Activated naive CD8-positive, alpha-beta T cell treated with anti-CD3 and anti-CD28 coated beads for 36 hours (primary cell): ENCODE results near the gene SEC24B. TPM values are rescaled to one million over a fixed set of nuclear protein-coding genes. Genes with fewer than 3 reads are reported as not detected.
A peak's percentile ranks its signal among the peaks of the same experiment; 100 is the strongest.
"Not testable (repeated sequence)": the region's sequence is repeated elsewhere in the genome, so short reads cannot be mapped to it uniquely, and the experiment has no call there.

ENCODE experiments used
- DNase-seq: peaks from one replicate; pipeline ENCODE4 v3.0.0; 2021
- H3K27ac Mint-ChIP-seq: one replicate; pipeline ENCODE4 v1.8.0; 2022; ENCODE audit warnings: mild to moderate bottlenecking, moderate library complexity, mixed read lengths
- H3K27me3 Mint-ChIP-seq: one replicate; pipeline ENCODE4 v1.8.0; 2022; ENCODE audit warnings: mild to moderate bottlenecking, mixed read lengths
- H3K36me3 Mint-ChIP-seq: one replicate; pipeline ENCODE4 v1.8.0; 2021; ENCODE audit warnings: mild to moderate bottlenecking, mixed read lengths
- H3K4me1 Mint-ChIP-seq: one replicate; pipeline ENCODE4 v1.8.0; 2021; ENCODE audit warnings: mixed read lengths
- H3K4me3 Mint-ChIP-seq: one replicate; pipeline ENCODE4 v1.8.0; 2022; ENCODE audit warnings: mild to moderate bottlenecking, moderate library complexity, mixed read lengths
- H3K9me3 Mint-ChIP-seq: one replicate; pipeline ENCODE4 v1.8.0; 2022; ENCODE audit warnings: mixed read lengths
- total RNA-seq, 2 experiments: library from RNA; stranded (reverse); gene quantifications; one replicate each; pipeline ENCODE4 v1.2.3, GENCODE V29; 2021

Gene SEC24B
- total RNA-seq, 2 experiments from 2014 or later = 22.9 to 23.9 TPM

- Mint-ChIP-seq H3K36me3 (peaks cover 26% of the 10 kb centered on the region), H3K27ac (peak overlapping the region; percentile 2), H3K4me3 (peak overlapping the region; percentile 85), H3K9me3 (peaks cover 5% of the 10 kb centered on the region), H3K4me1 (peaks cover 54% of the 10 kb centered on the region), H3K27me3 (no peaks in the 10 kb centered on the region)
- DNase-seq = no peak
These were observed 129.0 kb downstream of the SEC24B start for GRCh38 chr4:109562457-109563239.

GRCh38 chr4:109571494-109571893, 137.9 kb downstream of the SEC24B start:
- no peak overlapping the region for H3K4me3 Mint-ChIP-seq
- no peak for DNase-seq
- H3K27me3 Mint-ChIP-seq = no peaks in the 10 kb centered on the region
- H3K36me3 Mint-ChIP-seq = peaks cover 43% of the 10 kb centered on the region
- H3K27ac Mint-ChIP-seq = no peak overlapping the region
- H3K9me3 Mint-ChIP-seq = peaks cover 11% of the 10 kb centered on the region
- H3K4me1 Mint-ChIP-seq = peaks cover 58% of the 10 kb centered on the region

- no peak overlapping the region for H3K27ac Mint-ChIP-seq
- peaks cover 11% of the 10 kb centered on the region for H3K9me3 Mint-ChIP-seq
- DNase-seq = no peak
- H3K4me1 Mint-ChIP-seq = peaks cover 59% of the 10 kb centered on the region
- no peak overlapping the region for H3K4me3 Mint-ChIP-seq
- peaks cover 43% of the 10 kb centered on the region for H3K36me3 Mint-ChIP-seq
- no peaks in the 10 kb centered on the region for H3K27me3 Mint-ChIP-seq
These were observed 138.5 kb downstream of the SEC24B start for GRCh38 chr4:109572154-109572553.

GRCh38 chr4:109574443-109574850, 140.8 kb downstream of the SEC24B start:
- Mint-ChIP-seq H3K27me3 (no peaks in the 10 kb centered on the region), H3K4me1 (peaks cover 63% of the 10 kb centered on the region), H3K36me3 (peaks cover 44% of the 10 kb centered on the region), H3K4me3 (peak overlapping the region; percentile 50), H3K9me3 (peaks cover 11% of the 10 kb centered on the region), H3K27ac (peak overlapping the region; percentile 39)
- DNase-seq = no peak

GRCh38 chr4:109574931-109575804, 141.6 kb downstream of the SEC24B start:
- H3K36me3 Mint-ChIP-seq = peaks cover 45% of the 10 kb centered on the region
- peaks cover 11% of the 10 kb centered on the region for H3K9me3 Mint-ChIP-seq
- H3K27ac Mint-ChIP-seq = no peak overlapping the region
- H3K4me1 Mint-ChIP-seq = peaks cover 58% of the 10 kb centered on the region
- no peak for DNase-seq
- no peaks in the 10 kb centered on the region for H3K27me3 Mint-ChIP-seq
- peak overlapping the region; percentile 50 for H3K4me3 Mint-ChIP-seq

- no peak for DNase-seq
- Mint-ChIP-seq H3K27ac (peak overlapping the region; percentile 42), H3K4me1 (peaks cover 57% of the 10 kb centered on the region)
These were observed 142.8 kb downstream of the SEC24B start for GRCh38 chr4:109576462-109576861.

GRCh38 chr4:109578846-109579245, 145.2 kb downstream of the SEC24B start:
- H3K36me3 Mint-ChIP-seq = peaks cover 52% of the 10 kb centered on the region
- DNase-seq = no peak
- peak overlapping the region; percentile 69 for H3K27ac Mint-ChIP-seq
- peaks cover 12% of the 10 kb centered on the region for H3K9me3 Mint-ChIP-seq
- no peak overlapping the region for H3K4me3 Mint-ChIP-seq
- H3K27me3 Mint-ChIP-seq = no peaks in the 10 kb centered on the region
- peaks cover 50% of the 10 kb centered on the region for H3K4me1 Mint-ChIP-seq

More at GRCh38 chr4:109576462-109576861, 142.8 kb downstream of the SEC24B start:
- H3K4me3 Mint-ChIP-seq = no peak overlapping the region
- peaks cover 46% of the 10 kb centered on the region for H3K36me3 Mint-ChIP-seq
- H3K27me3 Mint-ChIP-seq = no peaks in the 10 kb centered on the region
- peaks cover 12% of the 10 kb centered on the region for H3K9me3 Mint-ChIP-seq

- H3K27me3 Mint-ChIP-seq, DNase-seq, H3K27ac Mint-ChIP-seq, H3K4me3 Mint-ChIP-seq: not testable (repeated sequence)
- Mint-ChIP-seq H3K4me1 (peaks cover 50% of the 10 kb centered on the region), H3K9me3 (peaks cover 17% of the 10 kb centered on the region), H3K36me3 (peaks cover 58% of the 10 kb centered on the region)
These were observed 146.4 kb downstream of the SEC24B start for GRCh38 chr4:109579997-109580396.

- Mint-ChIP-seq H3K27me3 (no peaks in the 10 kb centered on the region), H3K4me1 (peaks cover 71% of the 10 kb centered on the region), H3K36me3 (peaks cover 48% of the 10 kb centered on the region), H3K4me3 (peak overlapping the region; percentile 53), H3K9me3 (peaks cover 18% of the 10 kb centered on the region), H3K27ac (peak overlapping the region; percentile 78)
- peak; percentile 61 for DNase-seq
These were observed 154.6 kb downstream of the SEC24B start for GRCh38 chr4:109588176-109588575.

- peaks cover 68% of the 10 kb centered on the region for H3K4me1 Mint-ChIP-seq
- no peaks in the 10 kb centered on the region for H3K27me3 Mint-ChIP-seq
- H3K27ac Mint-ChIP-seq = peak overlapping the region; percentile 78
- H3K36me3 Mint-ChIP-seq = peaks cover 45% of the 10 kb centered on the region
- no peak for DNase-seq
- peaks cover 17% of the 10 kb centered on the region for H3K9me3 Mint-ChIP-seq
- H3K4me3 Mint-ChIP-seq = peak overlapping the region; percentile 53
These were observed 155.5 kb downstream of the SEC24B start for GRCh38 chr4:109589119-109589518.

- H3K27me3 Mint-ChIP-seq = no peaks in the 10 kb centered on the region
- peaks cover 66% of the 10 kb centered on the region for H3K4me1 Mint-ChIP-seq
- DNase-seq = no peak
- peaks cover 41% of the 10 kb centered on the region for H3K36me3 Mint-ChIP-seq
- H3K4me3 Mint-ChIP-seq = no peak overlapping the region
- peak overlapping the region; percentile 78 for H3K27ac Mint-ChIP-seq
- H3K9me3 Mint-ChIP-seq = peaks cover 14% of the 10 kb centered on the region
These were observed 156.0 kb downstream of the SEC24B start for GRCh38 chr4:109589605-109590004.

Other genes with a start within 250 kb of the SEC24B start
- gene COL25A1, start 131.2 kb upstream of the SEC24B start, total RNA-seq = under 1 TPM in 1 of 2 experiments, not detected in 1; 0.36 TPM
- 10 to 100 TPM; 72.7 to 76.1 TPM for gene MCUB, start 126.4 kb downstream of the SEC24B start, total RNA-seq